Stimulated activated CD8-positive, alpha-beta memory T cell treated with anti-CD3 and anti-CD28 coated beads, Interleukin-15, amount 100 ng/mL, for 1 hour (primary cell): ENCODE results near the gene DYNLT4.
"Not testable (repeated sequence)": the region's sequence is repeated elsewhere in the genome, so short reads cannot be mapped to it uniquely, and the experiment has no call there.

Experiments used
- DNase-seq: peaks from one replicate; pipeline ENCODE4 v3.0.0-alpha.2; 2020; ENCODE audit warnings: low read depth

DYNLT4 gene

DNA sequence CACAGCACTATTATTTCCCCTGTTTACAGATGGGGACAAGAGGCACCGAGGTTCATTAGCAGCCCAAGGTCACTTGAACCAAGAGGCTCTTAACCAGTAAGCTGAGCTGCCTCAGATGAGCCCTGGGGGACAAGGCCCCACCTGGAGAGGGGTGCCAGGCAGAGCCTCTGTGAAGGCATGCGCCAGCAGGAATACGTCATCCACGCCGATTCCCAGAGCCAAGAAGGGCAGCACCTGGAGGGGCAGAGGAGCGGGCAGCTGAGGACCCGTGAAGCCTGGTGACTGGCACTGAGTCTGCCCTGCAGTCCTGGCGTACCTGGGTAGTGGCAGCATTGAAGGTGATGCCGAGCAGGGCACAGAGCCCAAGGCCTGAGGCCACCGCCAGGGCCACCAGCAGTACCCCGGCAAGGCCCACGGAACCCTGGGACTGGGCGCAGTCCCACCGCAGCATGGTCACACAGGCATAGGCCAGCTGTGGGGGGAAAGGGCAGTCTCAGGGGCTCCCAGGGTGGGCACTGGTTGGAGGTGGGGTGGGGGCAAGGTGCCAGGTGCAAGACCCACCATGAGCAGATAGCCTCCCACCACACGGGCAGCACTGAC is 21.8 kb upstream of the DYNLT4 start:
- DNase-seq, result no peak

DNA sequence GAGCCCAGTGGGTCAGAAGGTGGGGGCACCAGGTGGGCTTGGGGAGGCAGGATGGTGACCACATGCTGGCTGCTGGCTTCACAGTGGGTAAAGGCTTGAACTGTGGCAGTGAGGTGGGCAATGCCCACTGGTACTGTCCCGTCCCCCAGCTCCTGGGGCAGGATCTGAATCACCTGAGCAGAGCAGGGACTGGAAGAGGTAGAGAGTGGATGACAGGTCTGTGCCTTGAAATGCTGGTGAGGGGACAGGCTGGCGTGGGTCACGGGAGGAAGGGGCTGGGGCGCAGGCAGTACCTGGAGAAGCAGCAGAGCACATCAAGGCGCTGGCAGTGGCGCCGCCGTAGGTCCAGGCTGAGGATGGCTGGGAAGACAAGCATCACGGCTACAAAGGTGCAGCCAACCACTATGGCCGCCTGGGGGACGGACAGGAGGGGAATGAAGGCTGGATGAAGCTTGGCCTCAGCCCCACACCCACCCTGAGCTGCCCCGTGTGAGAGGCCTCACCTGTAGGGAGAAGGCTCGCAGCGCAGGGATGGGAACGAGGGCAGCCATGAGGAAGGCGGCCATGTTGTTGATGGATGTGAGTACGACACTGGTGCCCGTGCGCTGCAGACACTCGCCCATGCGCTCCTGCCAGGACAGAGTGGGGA is 21.0 kb upstream of the DYNLT4 start:
- no peak for DNase-seq

DNA sequence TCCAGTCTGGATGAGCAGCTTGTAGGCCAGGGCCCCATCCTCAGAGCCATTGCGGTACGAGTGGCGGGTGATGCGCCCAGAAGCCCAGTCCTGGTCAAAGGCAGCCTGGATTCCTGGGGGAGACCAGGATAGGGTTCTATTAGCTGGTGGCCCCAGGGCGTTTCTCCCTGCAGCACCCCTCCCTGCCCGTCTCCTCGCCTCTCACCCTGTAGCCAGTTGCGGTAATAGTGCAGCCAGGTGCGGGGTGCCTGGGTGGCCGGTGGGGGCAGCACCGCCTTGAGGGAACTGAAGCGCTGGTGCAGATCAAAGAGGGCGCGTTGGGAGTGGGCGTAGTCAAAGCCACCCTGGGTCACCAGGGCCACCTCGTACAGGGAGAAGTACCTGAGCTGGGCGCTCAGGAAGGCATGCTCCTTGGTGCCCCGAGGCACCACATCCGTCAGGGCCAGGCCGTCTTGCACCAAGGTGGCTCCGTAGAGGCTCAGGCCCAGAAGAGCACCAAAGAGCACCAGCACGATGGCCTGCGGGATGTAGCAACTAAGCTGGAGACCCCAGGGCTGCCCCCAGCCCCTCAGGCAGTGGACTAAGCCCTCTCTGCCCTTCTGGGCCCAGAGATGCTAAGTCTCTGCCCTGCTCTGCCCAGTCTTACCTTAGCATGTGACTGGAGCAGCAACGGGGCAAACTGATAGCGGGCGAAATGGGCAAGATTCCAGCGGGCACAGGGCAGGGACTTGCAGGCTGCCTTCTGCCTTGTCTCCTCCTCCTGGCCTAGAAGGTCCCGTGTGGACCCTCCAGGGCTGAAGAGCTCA is 20.2 kb upstream of the DYNLT4 start:
- no peak for DNase-seq

DNA sequence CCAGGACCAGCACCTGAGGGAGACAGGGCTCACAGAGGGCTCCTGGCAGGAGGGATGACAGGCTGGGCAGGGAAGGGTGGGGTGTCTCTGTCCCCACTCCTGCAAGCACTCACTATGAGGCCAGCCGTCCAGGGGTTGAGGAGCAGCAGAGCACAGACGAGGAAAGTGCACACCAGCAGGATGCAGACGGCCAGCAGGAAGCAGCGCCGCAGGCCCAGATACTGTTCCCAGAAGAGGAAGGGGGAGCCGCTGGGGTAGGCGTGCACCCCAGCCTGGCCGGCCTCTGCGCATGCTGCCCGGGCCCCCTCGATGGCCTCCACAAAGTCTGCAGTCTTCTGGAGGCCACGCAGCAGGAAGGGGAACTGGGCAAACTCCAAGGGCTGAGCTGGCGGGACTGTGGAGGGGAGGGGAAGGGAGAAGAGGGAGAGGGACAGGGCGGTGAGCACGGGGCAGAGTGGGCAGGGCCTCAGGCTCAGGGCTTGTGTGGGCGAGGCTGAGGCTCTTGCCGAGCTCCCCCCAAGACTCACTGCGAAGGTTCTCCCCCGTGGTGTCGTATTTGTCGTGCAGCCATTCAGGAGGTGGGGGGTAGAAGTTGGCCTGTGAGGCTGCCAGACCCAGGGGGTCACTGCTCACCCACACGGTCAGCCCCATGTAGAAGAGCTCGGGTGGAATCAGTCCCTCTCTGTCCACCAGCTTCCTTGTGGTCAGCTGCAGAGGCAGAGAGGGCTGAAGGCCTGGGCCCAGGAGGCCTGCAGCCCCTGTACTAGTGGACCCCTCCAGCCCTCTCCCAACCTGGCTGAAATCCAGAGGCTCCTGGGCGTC is 19.4 kb upstream of the DYNLT4 start:
- DNase-seq, result no peak

- not testable (repeated sequence) for DNase-seq
Observed at GRCh38 chr1:44824392-44824791, 17.2 kb upstream of the DYNLT4 start.

DNA sequence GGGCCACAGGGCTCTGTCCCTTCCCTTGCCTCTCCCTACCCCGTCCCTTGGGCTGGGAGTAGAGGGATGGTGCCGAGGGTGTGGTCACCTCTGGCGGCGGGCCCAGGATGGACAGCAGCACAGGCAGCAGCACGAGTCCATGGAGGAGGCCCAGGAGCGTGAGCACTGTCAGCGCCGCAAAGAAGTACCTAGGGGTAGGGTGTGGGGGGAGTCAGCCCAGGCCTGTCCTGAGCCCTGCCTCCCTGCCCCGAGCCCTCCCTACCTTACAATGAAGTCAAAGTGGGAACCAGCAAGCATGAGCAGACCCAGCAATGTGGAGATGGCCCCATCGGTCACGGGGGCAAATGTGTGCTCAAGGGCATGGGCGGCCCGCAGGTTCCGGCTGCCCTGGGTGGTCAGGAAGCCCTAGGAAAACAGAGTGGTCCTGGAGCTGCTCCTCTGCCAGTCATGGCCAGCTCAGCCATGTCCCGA is 15.9 kb upstream of the DYNLT4 start:
- DNase-seq, result no peak

DNA sequence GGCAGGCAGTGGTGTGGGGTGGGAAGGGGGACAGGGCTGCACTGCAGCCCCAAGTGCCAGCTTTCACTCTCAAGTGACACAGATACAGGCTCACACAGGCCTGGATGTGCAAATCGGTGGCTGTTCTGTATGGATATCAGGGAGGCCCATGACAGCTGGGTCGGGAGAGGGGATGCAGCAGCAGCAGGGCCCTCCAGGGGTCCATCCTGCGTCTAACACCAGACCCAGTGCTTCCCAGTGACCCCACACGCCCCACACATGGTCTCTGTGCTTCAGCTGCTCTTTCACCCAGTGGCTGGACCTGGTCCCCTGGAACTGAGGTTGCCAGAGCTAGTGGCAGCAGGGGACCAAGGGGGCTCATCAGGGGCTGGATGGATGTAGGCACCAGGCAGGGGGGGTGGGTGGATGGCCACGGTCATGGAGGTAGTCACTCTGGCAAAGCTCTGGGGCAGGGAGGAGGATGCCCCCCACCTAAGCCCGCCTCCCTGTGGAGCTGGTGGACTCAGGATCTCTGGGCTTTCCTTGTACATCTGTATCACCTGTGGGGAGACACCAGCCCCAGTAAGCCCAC is 15.1 kb upstream of the DYNLT4 start:
- no peak for DNase-seq

- DNase-seq, result no peak
Observed at GRCh38 chr1:44821240-44821715, 14.1 kb upstream of the DYNLT4 start.

GRCh38 chr1:44820328-44821239 is 13.4 kb upstream of the DYNLT4 start:
- DNase-seq, result no peak

- DNase-seq, result peak; percentile 56
Observed at GRCh38 chr1:44819608-44820327, 12.6 kb upstream of the DYNLT4 start.

DNA sequence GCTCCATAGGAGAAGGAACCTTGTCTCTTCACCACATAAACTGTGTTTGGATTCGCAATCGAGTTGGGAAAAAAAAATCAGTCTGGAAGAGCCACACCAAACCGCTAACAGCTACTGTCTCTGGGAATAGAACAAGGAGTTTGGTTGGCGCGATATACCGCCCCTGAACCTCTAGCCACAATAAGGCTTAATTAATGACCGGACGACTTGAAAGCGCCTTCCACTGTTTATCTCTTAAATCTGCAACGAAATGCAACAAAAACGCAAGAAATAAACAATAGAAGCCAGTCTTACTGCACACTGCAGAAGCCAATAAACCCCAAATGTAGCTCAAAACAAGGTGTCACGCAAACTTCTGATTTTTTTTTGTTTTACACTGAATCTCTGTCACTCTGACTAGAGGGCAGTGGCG is 12.1 kb upstream of the DYNLT4 start:
- no peak for DNase-seq

GRCh38 chr1:44817771-44818495 is 10.8 kb upstream of the DYNLT4 start:
- no peak for DNase-seq

DNA sequence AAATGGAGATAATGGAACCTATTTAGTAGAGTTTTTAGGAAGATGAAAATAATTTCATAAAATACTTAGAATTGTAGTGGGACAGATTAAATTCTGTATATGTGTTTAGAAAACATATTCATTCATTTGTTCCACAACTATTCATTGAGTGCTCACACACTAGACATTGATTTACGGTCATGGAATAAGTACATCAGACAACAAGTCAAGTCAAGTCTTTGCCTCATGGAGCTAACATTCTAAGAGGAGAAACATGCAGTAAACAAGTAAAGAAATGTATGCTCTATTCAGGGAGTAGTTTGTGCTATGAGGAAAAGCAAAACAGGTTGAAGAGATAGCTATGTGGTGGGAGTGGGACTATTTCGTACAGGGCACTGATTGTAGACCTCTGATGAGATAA is 10.2 kb upstream of the DYNLT4 start:
- no peak for DNase-seq

GRCh38 chr1:44815926-44816325 is 8.8 kb upstream of the DYNLT4 start:
- not testable (repeated sequence) for DNase-seq

- no peak for DNase-seq
Observed at GRCh38 chr1:44812822-44813543, 5.8 kb upstream of the DYNLT4 start.

DNA sequence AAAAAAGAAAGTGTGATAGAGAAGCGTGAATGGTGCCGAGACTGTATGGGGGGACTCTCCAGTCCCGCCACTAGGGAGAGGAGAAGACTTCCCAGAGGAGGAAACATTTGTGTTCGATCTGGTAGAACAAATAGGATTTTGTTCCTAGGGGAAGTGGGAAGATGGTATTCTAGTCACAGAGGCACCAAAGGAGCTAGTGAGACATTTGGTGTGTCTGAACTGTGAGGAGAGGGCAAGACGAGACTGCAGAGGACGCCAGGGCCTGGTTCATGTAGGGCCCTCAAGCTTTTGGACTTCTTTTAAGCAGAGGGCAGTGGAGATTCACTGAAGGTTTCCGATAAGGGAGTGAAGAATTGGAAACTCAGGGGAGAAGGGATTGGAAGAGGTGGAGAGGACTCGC is 4.1 kb upstream of the DYNLT4 start:
- no peak for DNase-seq

DNA sequence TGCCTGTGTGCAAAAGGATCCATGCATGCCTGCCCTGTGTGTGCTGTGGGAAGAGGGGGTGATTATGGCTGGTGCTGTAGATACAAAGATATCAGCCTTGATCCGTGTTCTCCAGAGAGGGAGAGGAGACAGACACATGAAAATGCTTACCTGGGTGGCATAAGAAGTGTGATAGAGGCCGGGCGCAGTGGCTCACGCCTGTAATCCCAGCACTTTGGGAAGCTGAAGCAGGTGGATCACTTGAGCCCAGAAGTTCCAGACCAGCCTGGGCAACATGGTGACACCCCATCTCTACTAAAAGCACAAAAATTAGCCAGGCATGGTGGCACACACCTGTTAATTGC is 3.6 kb upstream of the DYNLT4 start:
- DNase-seq, result not testable (repeated sequence)

DNA sequence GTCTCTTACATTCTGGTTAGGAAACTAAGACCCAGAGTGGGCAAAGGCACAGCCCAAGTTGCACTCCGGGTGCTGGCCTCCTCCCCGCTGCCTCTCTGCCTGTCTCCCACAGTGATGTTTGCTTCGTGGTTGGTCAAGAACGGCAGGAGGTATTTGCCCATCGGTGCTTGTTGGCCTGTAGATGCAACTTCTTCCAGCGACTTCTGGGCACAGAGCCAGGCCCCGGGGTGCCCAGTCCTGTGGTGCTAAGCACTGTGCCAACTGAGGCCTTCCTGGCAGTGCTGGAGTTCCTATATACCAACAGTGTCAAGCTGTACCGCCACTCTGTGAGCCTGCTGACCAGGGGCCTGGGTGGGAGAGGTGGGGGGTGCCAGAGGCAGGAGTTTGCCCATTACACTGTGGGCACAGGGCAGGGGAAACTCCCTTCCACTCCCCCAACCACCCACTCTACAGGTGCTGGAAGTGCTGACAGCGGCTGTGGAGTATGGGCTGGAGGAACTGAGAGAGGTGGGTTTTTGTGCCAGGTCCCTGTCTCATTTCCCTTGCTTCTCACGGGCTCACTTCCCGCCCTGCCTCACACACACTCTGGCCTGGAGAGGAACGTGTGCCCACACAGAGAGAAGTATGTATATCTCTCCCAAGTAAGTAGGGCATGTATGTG is 3.1 kb upstream of the DYNLT4 start:
- no peak for DNase-seq
